Thymus (tissue), 11 donors: ENCODE measurements around the gene LCAT. TPM values are rescaled to one million over a fixed set of nuclear protein-coding genes. Genes with fewer than 3 reads are reported as not detected.

Source experiments
- DNase-seq, 9 donors: peaks; one replicate each; pipeline ENCODE4 v3.0.0-alpha.2; 2013; ENCODE audit warnings: low spot score in 9 of 9, low read depth in 6 of 9, missing footprints in 1 of 9
- H3K27ac ChIP-seq, 2 donors: one replicate each; pipeline ENCODE4 v1.5.1; 2013; ENCODE audit warnings: control low read depth in 1 of 2, low read depth in 1 of 2, low read length in 1 of 2, mild to moderate bottlenecking in 1 of 2, moderate library complexity in 1 of 2
- H3K27me3 ChIP-seq, 2 donors: one replicate each; pipeline ENCODE4 v1.5.1; 2013; ENCODE audit warnings: low read length in 1 of 2; ENCODE audit not compliant: control insufficient read depth in 2 of 2, insufficient read depth in 1 of 2
- H3K36me3 ChIP-seq, 2 donors: one replicate each; pipeline ENCODE4 v1.5.1; 2013; ENCODE audit warnings: low read length in 1 of 2, mild to moderate bottlenecking in 1 of 2, moderate library complexity in 1 of 2; ENCODE audit not compliant: control insufficient read depth in 2 of 2, insufficient read depth in 2 of 2
- H3K4me1 ChIP-seq, 2 donors: one replicate each; pipeline ENCODE4 v1.5.1; 2013; ENCODE audit warnings: low read length in 2 of 2; ENCODE audit not compliant: control insufficient read depth in 2 of 2, insufficient read depth in 2 of 2
- H3K4me3 ChIP-seq, 2 donors: one replicate each; pipeline ENCODE4 v1.5.1; 2013; ENCODE audit warnings: low read length in 2 of 2, control low read depth in 1 of 2, mild to moderate bottlenecking in 1 of 2
- H3K9me3 ChIP-seq, 2 donors: one replicate each; pipeline ENCODE4 v1.5.1; 2013; ENCODE audit warnings: low read length in 1 of 2, mild to moderate bottlenecking in 1 of 2; ENCODE audit not compliant: control insufficient read depth in 2 of 2, insufficient read depth in 1 of 2
- WGBS: extraction: QIAGEN DNeasy Blood & Tissue Kit; methylation state at CpG from one replicate; pipeline ENCODE4 v1.1.7; 2013; 5-methylcytosine and 5-hydroxymethylcytosine counted together
- polyA plus RNA-seq: library from polyadenylated mRNA; stranded (reverse); fragments of 200-250 nt; gene quantifications from one replicate; pipeline ENCODE4 v1.2.3, GENCODE V29; 2013
- total RNA-seq: library from RNA; stranded (reverse); fragments of 120-200 nt; gene quantifications from one replicate; pipeline ENCODE4 v1.2.4, GENCODE V29; 2013
- donor health status: healthy.

Gene LCAT
- total and polyA plus RNA-seq, 2 donors = 4.4 to 51.9 TPM

- Histone ChIP-seq H3K36me3 (peaks cover 18 to 42% of the 10 kb centered on the region in 2 donors), H3K4me3 (peak overlapping the region; percentile 89 to 90), H3K27me3 (no peaks in the 10 kb centered on the region), H3K4me1 (peaks cover 19 to 29% of the 10 kb centered on the region in 2 donors), H3K9me3 (peaks cover 0 to 2% of the 10 kb centered on the region in 2 donors), H3K27ac (peak overlapping the region; percentile 99)
- 50% methylated on average over 6 of the region's 6 CpGs for WGBS
- peak in 8 of 9 donors; percentile 61 to 94 (median 76) for DNase-seq
Observed at GRCh38 chr16:67936880-67937605, 6.9 kb downstream of the LCAT start.

- Histone ChIP-seq H3K9me3 (peaks cover 0 to 2% of the 10 kb centered on the region in 2 donors), H3K27me3 (no peaks in the 10 kb centered on the region), H3K4me1 (peaks cover 19 to 29% of the 10 kb centered on the region in 2 donors), H3K4me3 (peak within 1 kb of the TSS; percentile 89 to 90), H3K36me3 (peaks cover 21 to 43% of the 10 kb centered on the region in 2 donors), H3K27ac (peak within 1 kb of the TSS; percentile 99)
- under 1% methylated on average over 54 of the region's 54 CpGs for WGBS
- DNase-seq = peak in 6 of 9 donors; percentile 21 to 82 (median 48)
Observed at GRCh38 chr16:67936124-67936879, 7.6 kb downstream of the LCAT start, which contains the start of gene PSMB10. Gene PSMB10, minus strand, starts transcription at chr16:67936850. Its CDS starts 101 bp downstream, at chr16:67936749.

DNA sequence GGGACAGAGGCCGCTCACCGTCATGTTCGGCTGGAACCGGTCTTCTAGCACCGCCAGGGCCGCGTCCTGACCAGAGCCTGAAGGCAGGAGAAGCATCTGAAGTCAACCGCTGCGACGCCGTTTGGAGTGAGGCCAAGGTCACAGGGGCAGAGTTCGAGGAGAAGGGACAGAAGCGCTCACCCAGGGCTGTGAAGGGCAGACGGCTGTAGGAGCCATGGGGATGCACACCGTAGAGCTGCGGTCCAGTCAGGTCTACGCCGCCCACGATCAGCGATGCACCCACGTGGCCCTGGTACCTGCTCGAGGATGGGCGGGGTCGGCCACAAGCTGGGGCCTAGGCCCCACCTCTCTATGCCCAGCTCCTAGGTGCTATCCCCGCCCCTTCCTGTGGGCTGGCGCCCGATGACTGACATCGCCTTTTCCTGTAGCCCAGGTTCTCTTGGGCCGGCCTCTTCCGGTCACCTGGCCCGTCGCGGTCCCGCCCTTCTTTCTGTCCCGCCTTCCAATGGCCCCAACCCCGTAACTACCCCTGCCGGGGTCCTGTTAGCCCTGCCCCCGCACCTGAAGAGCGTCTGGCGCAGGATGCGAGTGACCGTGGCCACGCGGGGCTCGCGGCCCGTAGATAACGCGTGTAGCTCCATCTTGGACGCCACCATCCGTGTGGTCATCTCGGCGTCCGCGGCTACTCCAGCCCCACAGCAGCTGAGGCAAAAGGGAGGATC is 8.4 kb downstream of the LCAT start:
- H3K27ac ChIP-seq = peak overlapping the region; percentile 99
- DNase-seq = peak; percentile 79 to 95 (median 87)
- WGBS = 21% methylated on average over 55 of the region's 55 CpGs
- no peaks in the 10 kb centered on the region for H3K27me3 ChIP-seq
- peaks cover 19 to 29% of the 10 kb centered on the region in 2 donors for H3K4me1 ChIP-seq
- peaks cover 26 to 50% of the 10 kb centered on the region in 2 donors for H3K36me3 ChIP-seq
- peaks cover 0 to 2% of the 10 kb centered on the region in 2 donors for H3K9me3 ChIP-seq
- peak overlapping the region; percentile 89 to 90 for H3K4me3 ChIP-seq

DNA sequence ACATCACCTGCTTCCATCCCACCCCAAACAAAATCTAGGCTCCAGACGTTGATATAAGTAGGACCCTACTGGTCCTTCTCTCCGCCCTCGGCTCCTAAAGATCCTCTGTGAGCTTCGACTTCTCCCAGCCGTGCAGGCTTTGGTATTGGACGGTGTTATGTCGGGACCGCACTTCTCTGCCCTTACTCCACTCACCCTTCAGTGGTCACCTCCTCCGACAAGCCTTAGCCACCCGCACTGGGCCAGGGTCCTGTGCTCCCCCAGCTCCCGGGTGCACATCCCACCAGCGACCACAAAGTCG is 8.9 kb downstream of the LCAT start:
- Histone ChIP-seq H3K9me3 (peaks cover 0 to 2% of the 10 kb centered on the region in 2 donors), H3K36me3 (peaks cover 31 to 51% of the 10 kb centered on the region in 2 donors), H3K4me1 (peaks cover 14 to 26% of the 10 kb centered on the region in 2 donors), H3K27me3 (no peaks in the 10 kb centered on the region), H3K4me3 (peak overlapping the region; percentile 89 to 90), H3K27ac (peak overlapping the region; percentile 62 to 99)
- no peak for DNase-seq
- 91% methylated on average over 13 of the region's 13 CpGs for WGBS

DNA sequence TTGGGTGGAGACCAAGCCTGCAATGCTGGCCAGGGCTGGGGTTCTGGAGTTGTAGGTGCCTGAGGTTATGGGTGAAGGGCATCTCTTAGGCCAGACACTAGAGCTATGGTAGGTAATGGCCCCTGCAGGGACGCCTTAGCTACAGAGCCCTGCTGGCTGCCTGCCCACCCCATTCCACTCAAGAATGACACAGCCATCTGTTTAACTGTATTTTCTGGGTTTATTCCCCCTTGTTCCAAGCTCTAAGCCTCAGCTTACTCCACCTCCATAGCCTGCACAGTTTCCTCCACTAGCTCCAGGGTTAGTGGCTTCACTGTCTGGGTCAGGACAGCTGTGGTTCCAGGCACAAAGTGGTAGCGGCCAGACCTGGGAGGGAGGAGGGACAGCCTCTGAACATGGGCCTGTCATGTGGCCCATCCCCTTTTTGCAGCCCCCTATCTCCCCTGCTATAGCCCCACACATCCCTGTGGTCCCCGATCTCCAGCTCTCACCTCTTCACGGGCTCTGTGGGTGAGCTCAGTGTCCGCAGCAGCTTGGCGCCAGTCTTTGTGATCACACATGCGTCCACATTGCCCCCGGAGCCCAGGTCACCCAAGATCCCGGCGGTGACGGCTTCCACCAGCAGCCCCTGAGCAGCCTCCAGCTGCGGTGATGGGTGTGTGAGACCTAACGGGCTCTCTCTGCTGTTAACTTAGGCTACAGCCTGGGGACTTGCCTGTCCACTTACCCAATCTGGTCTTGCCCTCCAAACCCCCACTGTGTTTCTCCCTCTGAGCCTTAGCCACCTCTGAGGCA is 9.4 kb downstream of the LCAT start:
- Histone ChIP-seq H3K27ac (no peak overlapping the region), H3K4me3 (no peak overlapping the region), H3K4me1 (peaks cover 8 to 21% of the 10 kb centered on the region in 2 donors), H3K27me3 (no peaks in the 10 kb centered on the region), H3K36me3 (peaks cover 36 to 53% of the 10 kb centered on the region in 2 donors), H3K9me3 (peaks cover 0 to 2% of the 10 kb centered on the region in 2 donors)
- 95% methylated on average over 13 of the region's 13 CpGs for WGBS
- DNase-seq = no peak

- H3K4me1 ChIP-seq = peaks cover 8 to 21% of the 10 kb centered on the region in 2 donors
- peaks cover 0 to 2% of the 10 kb centered on the region in 2 donors for H3K9me3 ChIP-seq
- no peak overlapping the region for H3K27ac ChIP-seq
- peaks cover 40 to 58% of the 10 kb centered on the region in 2 donors for H3K36me3 ChIP-seq
- no peak for DNase-seq
- H3K4me3 ChIP-seq = no peak overlapping the region
- no peaks in the 10 kb centered on the region for H3K27me3 ChIP-seq
- 96% methylated on average over 7 of the region's 7 CpGs for WGBS
Observed at GRCh38 chr16:67933805-67934204, 10.1 kb downstream of the LCAT start.

GRCh38 chr16:67932462-67932840 is 11.5 kb downstream of the LCAT start:
- Histone ChIP-seq H3K27ac (no peak overlapping the region), H3K4me1 (peaks cover 6 to 18% of the 10 kb centered on the region in 2 donors), H3K36me3 (peaks cover 48 to 70% of the 10 kb centered on the region in 2 donors), H3K27me3 (no peaks in the 10 kb centered on the region), H3K4me3 (no peak overlapping the region), H3K9me3 (peaks cover 0 to 2% of the 10 kb centered on the region in 2 donors)
- WGBS = 98% methylated on average over 4 of the region's 4 CpGs
- DNase-seq = no peak

GRCh38 chr16:67931712-67932461 is 12.0 kb downstream of the LCAT start, which contains the start of gene CTRL:
Gene CTRL, minus strand, starts transcription at chr16:67931862. Its CDS starts 10 bp downstream, at chr16:67931852.
- H3K27me3 ChIP-seq = no peaks in the 10 kb centered on the region
- peaks cover under 1 to 13% of the 10 kb centered on the region in 2 donors for H3K4me1 ChIP-seq
- H3K36me3 ChIP-seq = peaks cover 53 to 72% of the 10 kb centered on the region in 2 donors
- H3K27ac ChIP-seq = no peak within 1 kb of the TSS
- 96% methylated on average over 15 of the region's 15 CpGs for WGBS
- no peak for DNase-seq
- H3K9me3 ChIP-seq = peaks cover 0 to 2% of the 10 kb centered on the region in 2 donors
- H3K4me3 ChIP-seq = no peak within 1 kb of the TSS
